ENCODE results near the gene CALML6.

CALML6 gene

GRCh38 chr1:1922956-1923833 lies 8.1 kb downstream of the CALML6 start:
- in situ Hi-C loops (cut with HindIII; ENCODE audit: low sequenced_read_pairs), result no loop called here

DNA sequence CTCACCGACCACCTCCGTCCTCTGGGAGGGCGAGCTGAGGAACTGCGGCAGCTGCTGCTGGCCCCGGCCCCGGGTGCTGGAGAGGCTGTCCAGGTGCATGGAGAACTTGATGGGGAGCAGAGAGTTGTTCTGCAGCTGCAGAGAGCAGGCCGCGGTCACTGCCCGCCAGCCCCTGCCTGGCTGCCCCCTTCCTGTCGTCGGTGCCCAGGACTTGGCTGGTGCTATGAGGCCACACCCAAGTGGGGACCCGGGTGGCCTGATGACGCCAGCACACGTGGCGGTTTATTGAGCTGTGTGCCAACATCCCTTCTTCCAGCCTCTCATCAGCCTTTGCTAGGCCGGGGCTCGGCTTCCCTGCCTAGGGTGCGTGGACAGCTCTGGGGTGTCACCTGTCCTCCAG lies 9.3 kb downstream of the CALML6 start:
- in situ Hi-C loops (cut with HindIII; ENCODE audit: low sequenced_read_pairs), result no loop called here

GRCh38 chr1:1924849-1925248 lies 9.8 kb downstream of the CALML6 start:
- in situ Hi-C loops (cut with HindIII; ENCODE audit: low sequenced_read_pairs), result no loop called here

DNA sequence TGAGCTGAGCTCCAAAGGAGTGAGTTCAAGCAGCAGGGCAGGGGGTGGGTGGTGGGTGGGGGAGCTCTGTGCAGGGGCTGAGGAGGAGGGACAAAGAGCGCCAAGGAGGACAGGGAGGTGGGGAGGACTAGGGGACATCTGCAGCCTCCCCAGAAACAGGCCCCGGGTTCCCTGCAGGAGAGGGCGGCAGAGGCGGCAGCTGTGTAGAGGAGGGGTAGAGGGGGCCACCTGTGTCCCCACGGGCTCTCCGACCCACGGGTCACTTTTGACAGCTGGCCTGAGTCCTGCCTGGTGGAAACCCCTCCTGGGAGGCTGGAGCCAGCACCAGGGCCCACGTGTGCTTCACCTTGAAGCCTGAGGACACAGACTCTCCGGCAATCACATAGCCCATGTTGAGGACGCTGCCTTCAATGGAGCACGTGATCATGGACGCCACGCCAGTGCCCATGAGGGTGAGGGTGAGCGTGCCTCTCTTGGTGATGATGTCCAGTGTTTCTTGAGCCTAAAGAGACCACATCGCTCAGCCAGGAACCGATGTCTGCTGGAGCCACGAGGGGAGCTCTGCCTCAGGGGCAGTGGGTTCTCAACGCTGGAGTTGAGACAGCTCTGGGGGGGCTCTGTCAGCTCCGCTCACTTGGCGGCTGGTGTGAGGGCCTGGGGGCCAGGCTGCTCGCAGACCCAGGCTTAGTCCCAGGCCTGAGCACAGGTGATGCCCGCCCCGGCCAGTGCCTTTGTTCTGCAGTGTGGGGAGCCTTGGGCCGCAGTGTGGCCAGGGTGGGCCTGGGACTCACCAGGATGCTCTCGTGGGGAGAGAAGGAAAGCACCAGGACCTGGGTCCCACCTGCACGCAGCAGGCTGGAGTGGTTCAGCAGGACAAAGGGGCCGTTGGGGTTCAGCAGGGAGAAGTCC lies 10.6 kb downstream of the CALML6 start:
- in situ Hi-C loops (cut with HindIII; ENCODE audit: low sequenced_read_pairs), result no loop called here

DNA sequence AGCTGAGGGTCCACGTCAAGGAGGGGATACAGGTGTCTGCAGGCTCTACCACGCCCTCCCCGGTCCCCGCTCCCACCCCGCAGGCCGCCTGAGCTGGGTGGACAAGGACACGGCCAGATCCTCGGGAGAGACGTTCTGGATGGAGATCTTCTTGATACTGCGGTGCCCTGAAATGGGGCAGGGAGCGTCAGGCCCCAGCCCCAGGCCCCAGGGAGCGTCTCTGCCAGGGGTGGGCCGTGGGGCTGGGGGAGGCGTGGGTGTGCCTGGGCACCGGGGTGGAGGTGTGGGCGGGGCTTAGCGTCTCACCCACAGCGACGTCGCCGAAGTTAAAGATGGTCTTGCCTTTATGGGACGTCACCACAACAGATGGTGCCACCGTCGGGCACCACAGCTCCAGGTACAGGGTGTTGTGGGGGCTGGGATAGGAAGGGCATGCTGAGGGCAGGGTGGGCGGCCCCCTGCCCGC lies 11.3 kb downstream of the CALML6 start:
- in situ Hi-C loops (cut with HindIII; ENCODE audit: low sequenced_read_pairs), result no loop called here

DNA sequence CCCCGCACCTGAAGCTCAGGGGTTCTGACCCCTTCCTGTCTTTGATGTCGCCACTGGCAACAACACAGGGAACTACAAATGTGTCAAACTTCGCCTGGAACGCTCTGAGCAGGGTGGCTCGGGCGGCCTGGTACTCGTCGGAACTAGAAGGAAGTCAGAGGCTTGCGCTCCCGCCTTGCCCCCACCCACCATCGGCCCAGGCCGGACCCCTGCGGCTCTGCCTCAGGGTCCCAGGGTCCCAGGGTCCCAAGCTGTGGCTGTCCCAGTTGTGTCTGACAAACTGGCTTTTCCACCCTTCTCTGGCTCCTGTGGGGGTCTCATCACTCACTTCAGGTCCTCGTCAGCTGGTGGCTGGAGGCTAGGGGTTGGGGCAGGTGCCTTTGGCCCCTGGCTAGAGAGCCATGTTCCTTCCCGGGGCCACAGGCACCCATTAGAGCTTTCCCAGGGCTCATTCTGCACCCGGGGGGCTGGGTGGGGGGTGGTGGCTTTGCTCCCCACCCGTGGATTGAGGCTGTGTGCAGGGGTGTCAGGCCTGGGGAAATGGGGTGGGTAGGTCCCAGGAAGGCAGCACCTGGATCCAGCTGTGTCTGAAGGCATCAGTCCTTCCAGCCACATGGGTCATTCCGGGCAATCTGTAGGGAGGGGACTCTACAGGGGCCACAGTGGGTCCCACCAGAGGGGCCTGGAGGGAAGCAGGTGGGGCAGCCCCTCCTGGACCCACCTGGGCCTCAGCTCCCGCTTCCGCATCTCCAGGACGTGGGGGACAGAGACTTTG lies 12.0 kb downstream of the CALML6 start:
- in situ Hi-C loops (cut with HindIII; ENCODE audit: low sequenced_read_pairs), result no loop called here

- in situ Hi-C loops (cut with HindIII; ENCODE audit: low sequenced_read_pairs), result no loop called here
Measured at GRCh38 chr1:1927751-1928150, 12.7 kb downstream of the CALML6 start.

GRCh38 chr1:1928231-1929101 lies 13.4 kb downstream of the CALML6 start:
- in situ Hi-C loops (cut with HindIII; ENCODE audit: low sequenced_read_pairs), result no loop called here

DNA sequence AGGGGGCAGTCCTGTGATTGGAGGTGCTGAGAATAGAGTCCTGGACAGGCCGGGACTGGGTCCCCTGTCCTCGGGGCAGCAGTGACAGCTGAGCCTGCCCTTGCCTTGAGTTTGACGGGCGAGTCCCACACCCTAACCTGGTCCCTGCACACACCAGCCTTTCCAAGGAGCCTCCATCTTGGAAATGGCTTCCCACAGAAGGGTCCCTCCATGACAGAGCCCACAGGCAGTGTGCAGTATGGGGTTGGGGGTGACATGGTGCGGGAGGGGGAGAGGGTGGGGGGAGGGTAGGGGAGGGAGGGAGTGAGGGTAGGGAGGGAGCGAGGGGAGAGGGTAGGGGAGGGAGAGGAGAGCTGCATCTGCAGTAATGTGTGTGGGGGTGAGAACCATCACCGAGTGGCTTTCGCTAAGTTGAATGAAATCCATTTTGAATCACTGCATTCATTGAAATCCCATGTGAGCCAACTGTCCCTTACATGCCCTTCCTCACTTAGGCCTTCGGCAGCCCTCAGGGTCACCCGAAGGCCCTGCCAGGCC lies 14.1 kb downstream of the CALML6 start:
- in situ Hi-C loops (cut with HindIII; ENCODE audit: low sequenced_read_pairs), result no loop called here

- in situ Hi-C loops (cut with HindIII; ENCODE audit: low sequenced_read_pairs), result loop anchor here (5.0 kb wide), 1 partner anchor 62 kb away; no protein-coding TSS in a partner anchor
Measured at GRCh38 chr1:1929639-1930545, 14.8 kb downstream of the CALML6 start.

DNA sequence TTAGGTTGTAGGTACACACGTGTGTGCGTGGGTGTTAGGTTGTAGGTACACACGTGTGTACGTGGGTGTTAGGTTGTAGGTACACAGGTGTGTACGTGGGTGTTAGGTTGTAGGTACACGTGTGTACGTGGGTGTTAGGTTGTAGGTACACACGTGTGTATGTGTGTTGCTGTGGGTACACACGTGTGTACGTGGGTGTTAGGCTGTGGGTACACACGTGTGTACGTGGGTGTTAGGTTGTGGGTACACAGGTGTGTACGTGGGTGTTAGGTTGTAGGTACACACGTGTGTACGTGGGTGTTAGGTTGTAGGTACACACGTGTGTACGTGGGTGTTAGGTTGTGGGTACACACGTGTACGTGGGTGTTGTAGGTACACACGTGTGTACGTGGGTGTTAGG lies 19.8 kb downstream of the CALML6 start:
- in situ Hi-C loops (cut with HindIII; ENCODE audit: low sequenced_read_pairs), result loop anchor here (5.0 kb wide), 1 partner anchor 57 kb away; no protein-coding TSS in a partner anchor

DNA sequence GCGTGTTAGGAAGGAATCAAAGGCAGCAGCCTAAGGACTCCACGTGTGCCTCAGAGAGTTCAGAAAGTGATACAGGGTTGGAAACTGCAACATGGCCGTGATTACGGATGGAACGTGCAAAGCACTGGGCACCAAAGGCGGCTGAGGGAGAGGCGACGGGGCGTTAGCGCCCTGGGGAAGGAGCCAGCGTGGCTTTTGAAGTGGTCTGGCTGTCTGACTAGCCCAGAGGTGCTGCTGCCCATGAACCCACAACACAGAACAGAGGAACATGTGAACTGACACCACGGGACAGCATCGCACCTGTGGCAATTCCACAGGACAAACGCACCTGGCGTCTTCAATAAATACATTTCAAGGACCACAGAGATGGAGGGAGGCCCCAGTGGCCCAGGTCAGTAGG lies 22.0 kb downstream of the CALML6 start:
- in situ Hi-C loops (cut with HindIII; ENCODE audit: low sequenced_read_pairs), result no loop called here

- in situ Hi-C loops (cut with HindIII; ENCODE audit: low sequenced_read_pairs), result no loop called here
Measured at GRCh38 chr1:1937549-1938275, 22.7 kb downstream of the CALML6 start.

- in situ Hi-C loops (cut with HindIII; ENCODE audit: low sequenced_read_pairs), result no loop called here
Measured at GRCh38 chr1:1938276-1938573, 23.2 kb downstream of the CALML6 start.

DNA sequence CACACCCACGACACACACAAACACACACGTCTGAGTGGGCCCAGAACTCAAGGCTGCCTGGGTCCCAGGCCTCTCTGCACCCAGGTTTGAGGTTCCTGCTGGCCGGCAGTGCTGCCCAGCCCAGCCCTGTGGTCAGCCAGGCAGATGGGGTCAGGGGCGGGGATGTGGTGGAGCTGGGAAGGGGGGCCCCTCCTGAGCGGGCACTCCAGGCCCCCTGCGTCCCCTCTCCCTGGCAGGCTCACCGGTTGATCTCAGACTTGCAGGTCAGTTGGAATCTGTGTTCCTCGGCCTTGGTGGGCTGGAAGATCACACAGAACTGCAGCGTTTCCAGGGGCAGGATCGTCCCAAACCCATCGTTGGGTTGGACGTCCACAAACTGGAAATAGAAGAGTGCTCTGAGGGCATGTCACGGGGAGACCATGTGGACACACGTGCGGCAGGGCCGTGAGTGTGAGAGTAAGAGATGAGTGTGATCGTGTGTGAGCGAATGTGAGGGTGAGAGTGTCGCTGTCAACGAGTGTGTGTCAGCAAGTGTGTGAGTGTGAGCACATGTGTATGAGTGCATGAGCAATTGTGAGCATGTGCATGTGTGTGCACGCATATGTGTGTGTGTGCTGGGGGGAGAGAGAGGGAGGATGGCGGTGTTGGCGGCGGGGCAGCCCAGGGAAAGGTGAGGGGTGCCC lies 23.7 kb downstream of the CALML6 start:
- in situ Hi-C loops (cut with HindIII; ENCODE audit: low sequenced_read_pairs), result no loop called here

DNA sequence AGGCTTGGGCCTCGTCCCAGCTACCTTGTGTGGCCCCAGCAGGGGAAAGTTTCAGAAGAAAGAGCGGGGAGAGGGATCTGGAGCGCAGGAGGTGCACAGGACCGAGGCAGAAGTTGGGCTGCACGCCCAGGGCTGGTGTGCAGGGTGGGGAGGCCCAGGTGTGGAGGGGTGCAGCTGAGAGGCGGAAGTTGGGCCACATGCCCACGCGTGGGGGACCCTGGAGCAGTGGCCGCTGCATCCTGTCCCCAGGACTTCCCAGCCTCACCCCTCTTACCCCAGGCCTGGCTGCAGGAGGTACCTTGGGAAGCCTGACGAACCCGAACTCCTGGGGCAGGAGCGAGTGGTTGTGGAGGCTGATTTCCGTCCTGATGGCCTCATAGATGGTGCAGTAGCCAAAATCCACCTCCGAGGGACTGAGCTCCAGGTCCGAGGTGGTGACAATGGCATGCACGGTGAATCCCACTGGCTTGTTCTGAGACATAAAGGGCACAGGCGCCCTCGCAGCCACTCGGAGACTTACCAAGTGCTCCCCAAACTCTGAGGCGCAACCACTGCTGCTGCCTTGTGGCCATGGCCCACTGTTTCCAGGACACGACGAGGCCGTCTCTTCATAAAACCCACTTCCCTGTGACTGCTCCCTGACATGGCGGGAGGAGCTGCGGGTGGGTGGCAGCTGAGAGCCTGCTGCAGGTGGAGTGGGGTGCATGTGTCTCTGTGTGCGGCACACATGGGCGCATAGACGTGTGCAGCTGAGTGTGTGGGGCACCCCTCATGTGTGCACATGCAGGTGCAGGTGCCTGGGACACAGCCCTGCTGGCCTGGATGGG lies 24.4 kb downstream of the CALML6 start:
- in situ Hi-C loops (cut with HindIII; ENCODE audit: low sequenced_read_pairs), result no loop called here

- in situ Hi-C loops (cut with HindIII; ENCODE audit: low sequenced_read_pairs), result no loop called here
Measured at GRCh38 chr1:1940123-1940425, 25.0 kb downstream of the CALML6 start.
